Middle frontal gyrus (tissue), 1 donor: ENCODE measurements around the gene VTI1A.

Experiments
- DNase-seq: peaks from one replicate; pipeline ENCODE4 v3.0.0-alpha.2; 2015; ENCODE audit warnings: low spot score; ENCODE audit errors: extremely low spot score

Gene VTI1A

GRCh38 chr10:112675560-112676083 lies 228.6 kb downstream of the VTI1A start:
- DNase-seq = no peak

- no peak for DNase-seq
Observed at GRCh38 chr10:112677689-112678088, 230.7 kb downstream of the VTI1A start.

- no peak for DNase-seq
Observed at GRCh38 chr10:112678581-112678980, 231.6 kb downstream of the VTI1A start.

GRCh38 chr10:112678987-112679386 lies 232.0 kb downstream of the VTI1A start:
- DNase-seq = no peak

- DNase-seq = no peak
Observed at GRCh38 chr10:112679392-112679791, 232.4 kb downstream of the VTI1A start.

GRCh38 chr10:112680586-112680985 lies 233.6 kb downstream of the VTI1A start:
- no peak for DNase-seq

GRCh38 chr10:112687647-112688046 lies 240.6 kb downstream of the VTI1A start:
- DNase-seq = no peak

- no peak for DNase-seq
Observed at GRCh38 chr10:112689327-112690072, 242.5 kb downstream of the VTI1A start.

GRCh38 chr10:112695539-112695938 lies 248.5 kb downstream of the VTI1A start:
- no peak for DNase-seq

- DNase-seq = no peak
Observed at GRCh38 chr10:112696592-112696991, 249.6 kb downstream of the VTI1A start.

- no peak for DNase-seq
Observed at GRCh38 chr10:112698133-112698817, 251.3 kb downstream of the VTI1A start.

GRCh38 chr10:112698818-112699164 lies 251.8 kb downstream of the VTI1A start:
- DNase-seq = no peak

- DNase-seq = no peak
Observed at GRCh38 chr10:112700215-112700671, 253.2 kb downstream of the VTI1A start.

- no peak for DNase-seq
Observed at GRCh38 chr10:112701211-112701877, 254.3 kb downstream of the VTI1A start.

GRCh38 chr10:112701878-112702255 lies 254.9 kb downstream of the VTI1A start:
- DNase-seq = no peak

- DNase-seq = no peak
Observed at GRCh38 chr10:112706577-112706976, 259.6 kb downstream of the VTI1A start.

GRCh38 chr10:112708461-112708860 lies 261.4 kb downstream of the VTI1A start:
- DNase-seq = no peak

- DNase-seq = no peak
Observed at GRCh38 chr10:112710528-112710927, 263.5 kb downstream of the VTI1A start.

GRCh38 chr10:112711366-112711765 lies 264.4 kb downstream of the VTI1A start:
- no peak for DNase-seq

- no peak for DNase-seq
Observed at GRCh38 chr10:112712536-112712935, 265.5 kb downstream of the VTI1A start.

- no peak for DNase-seq
Observed at GRCh38 chr10:112713411-112713810, 266.4 kb downstream of the VTI1A start.

- DNase-seq = no peak
Observed at GRCh38 chr10:112715581-112715980, 268.6 kb downstream of the VTI1A start.
